ENCODE measurements around the gene LUZP1.

LUZP1 gene

GRCh38 chr1:23080885-23081284 lies 87.8 kb downstream of the LUZP1 start:
- DNase-seq, result no peak

GRCh38 chr1:23079025-23079424 lies 89.6 kb downstream of the LUZP1 start:
- DNase-seq, result no peak

GRCh38 chr1:23074012-23074411 lies 94.6 kb downstream of the LUZP1 start:
- DNase-seq, result no peak

GRCh38 chr1:23069675-23070074 lies 99.0 kb downstream of the LUZP1 start:
- DNase-seq, result no peak

GRCh38 chr1:23069149-23069548 lies 99.5 kb downstream of the LUZP1 start:
- no peak for DNase-seq

- DNase-seq, result no peak
These were observed 102.6 kb downstream of the LUZP1 start for GRCh38 chr1:23066075-23066474.

GRCh38 chr1:23065385-23065784 lies 103.3 kb downstream of the LUZP1 start:
- no peak for DNase-seq

GRCh38 chr1:23062271-23062670 lies 106.4 kb downstream of the LUZP1 start:
- no peak for DNase-seq

GRCh38 chr1:23057301-23057700 lies 111.4 kb downstream of the LUZP1 start:
- DNase-seq, result no peak

- DNase-seq, result no peak
These were observed 117.3 kb downstream of the LUZP1 start for GRCh38 chr1:23051290-23051909.

- DNase-seq, result no peak
These were observed 118.5 kb downstream of the LUZP1 start for GRCh38 chr1:23050201-23050600.

- DNase-seq, result no peak
These were observed 124.6 kb downstream of the LUZP1 start for GRCh38 chr1:23044035-23044434.

GRCh38 chr1:23040509-23040908 lies 128.1 kb downstream of the LUZP1 start:
- no peak for DNase-seq

GRCh38 chr1:23039308-23039826 lies 129.3 kb downstream of the LUZP1 start:
- no peak for DNase-seq

- DNase-seq, result no peak
These were observed 131.4 kb downstream of the LUZP1 start for GRCh38 chr1:23037081-23037740.

- DNase-seq, result no peak
These were observed 132.7 kb downstream of the LUZP1 start for GRCh38 chr1:23035823-23036452.

Measured in NCI-H526 treated with DMSO at 0.1 percent for 48 hours (cell line).